ENCODE data around the gene NPTXR. TPM values are rescaled to one million over a fixed set of nuclear protein-coding genes. Genes with fewer than 3 reads are reported as not detected.

The NPTXR gene
- total RNA-seq, 1 donor from 2014 or later: 1.7 TPM

GRCh38 chr22:38830845-38831108 lies 13.1 kb downstream of the NPTXR start:
- DNase-seq (ENCODE audit: low spot score): no peak
- intact Hi-C loops (cut with micrococcal nuclease): no loop called here
- Mint-ChIP-seq H3K27me3 (ENCODE audit: low read depth) (no peaks in the 10 kb centered on the region), H3K4me3 (ENCODE audit: low read depth) (no peak overlapping the region), H3K27ac (no peak overlapping the region), H3K9me3 (no peaks in the 10 kb centered on the region), H3K4me1 (ENCODE audit: low read depth) (no peaks in the 10 kb centered on the region), H3K36me3 (ENCODE audit: low read depth) (no peaks in the 10 kb centered on the region)

- H3K4me1 Mint-ChIP-seq (ENCODE audit: low read depth): no peaks in the 10 kb centered on the region
- H3K9me3 Mint-ChIP-seq: no peaks in the 10 kb centered on the region
- H3K27me3 Mint-ChIP-seq (ENCODE audit: low read depth): no peaks in the 10 kb centered on the region
- H3K27ac Mint-ChIP-seq: no peak overlapping the region
- DNase-seq (ENCODE audit: low spot score): no peak
- no peaks in the 10 kb centered on the region for H3K36me3 Mint-ChIP-seq (ENCODE audit: low read depth)
- H3K4me3 Mint-ChIP-seq (ENCODE audit: low read depth): no peak overlapping the region
- intact Hi-C loops (cut with micrococcal nuclease): no loop called here
Observed at GRCh38 chr22:38830026-38830844, 13.6 kb downstream of the NPTXR start.

- Mint-ChIP-seq H3K4me3 (ENCODE audit: low read depth) (no peak overlapping the region), H3K36me3 (ENCODE audit: low read depth) (no peaks in the 10 kb centered on the region), H3K9me3 (no peaks in the 10 kb centered on the region), H3K27ac (no peak overlapping the region), H3K27me3 (ENCODE audit: low read depth) (no peaks in the 10 kb centered on the region), H3K4me1 (ENCODE audit: low read depth) (no peaks in the 10 kb centered on the region)
- intact Hi-C loops (cut with micrococcal nuclease): no loop called here
- DNase-seq (ENCODE audit: low spot score): no peak
Observed at GRCh38 chr22:38829485-38829884, 14.3 kb downstream of the NPTXR start.

GRCh38 chr22:38828616-38829205 lies 15.1 kb downstream of the NPTXR start:
- H3K4me3 Mint-ChIP-seq (ENCODE audit: low read depth): no peak overlapping the region
- no peaks in the 10 kb centered on the region for H3K9me3 Mint-ChIP-seq
- DNase-seq (ENCODE audit: low spot score): no peak
- no peaks in the 10 kb centered on the region for H3K4me1 Mint-ChIP-seq (ENCODE audit: low read depth)
- intact Hi-C loops (cut with micrococcal nuclease): no loop called here
- H3K36me3 Mint-ChIP-seq (ENCODE audit: low read depth): no peaks in the 10 kb centered on the region
- H3K27ac Mint-ChIP-seq: no peak overlapping the region
- no peaks in the 10 kb centered on the region for H3K27me3 Mint-ChIP-seq (ENCODE audit: low read depth)

- Mint-ChIP-seq H3K27me3 (ENCODE audit: low read depth) (no peaks in the 10 kb centered on the region), H3K27ac (no peak overlapping the region), H3K4me3 (ENCODE audit: low read depth) (no peak overlapping the region), H3K9me3 (no peaks in the 10 kb centered on the region), H3K4me1 (ENCODE audit: low read depth) (no peaks in the 10 kb centered on the region), H3K36me3 (ENCODE audit: low read depth) (no peaks in the 10 kb centered on the region)
- DNase-seq (ENCODE audit: low spot score): no peak
- intact Hi-C loops (cut with micrococcal nuclease): no loop called here
Observed at GRCh38 chr22:38828191-38828590, 15.6 kb downstream of the NPTXR start.

GRCh38 chr22:38827510-38827909 lies 16.3 kb downstream of the NPTXR start:
- Mint-ChIP-seq H3K27me3 (ENCODE audit: low read depth) (no peaks in the 10 kb centered on the region), H3K9me3 (no peaks in the 10 kb centered on the region), H3K4me3 (ENCODE audit: low read depth) (no peak overlapping the region), H3K36me3 (ENCODE audit: low read depth) (no peaks in the 10 kb centered on the region), H3K4me1 (ENCODE audit: low read depth) (no peaks in the 10 kb centered on the region), H3K27ac (no peak overlapping the region)
- intact Hi-C loops (cut with micrococcal nuclease): no loop called here
- DNase-seq (ENCODE audit: low spot score): no peak

- Mint-ChIP-seq H3K9me3 (no peaks in the 10 kb centered on the region), H3K4me3 (ENCODE audit: low read depth) (no peak overlapping the region), H3K27me3 (ENCODE audit: low read depth) (no peaks in the 10 kb centered on the region), H3K27ac (no peak overlapping the region), H3K36me3 (ENCODE audit: low read depth) (no peaks in the 10 kb centered on the region), H3K4me1 (ENCODE audit: low read depth) (no peaks in the 10 kb centered on the region)
- DNase-seq (ENCODE audit: low spot score): no peak
- intact Hi-C loops (cut with micrococcal nuclease): no loop called here
Observed at GRCh38 chr22:38826801-38827200, 17.0 kb downstream of the NPTXR start.

- no peak overlapping the region for H3K4me3 Mint-ChIP-seq (ENCODE audit: low read depth)
- H3K36me3 Mint-ChIP-seq (ENCODE audit: low read depth): no peaks in the 10 kb centered on the region
- no peaks in the 10 kb centered on the region for H3K9me3 Mint-ChIP-seq
- H3K27me3 Mint-ChIP-seq (ENCODE audit: low read depth): no peaks in the 10 kb centered on the region
- H3K4me1 Mint-ChIP-seq (ENCODE audit: low read depth): no peaks in the 10 kb centered on the region
- DNase-seq (ENCODE audit: low spot score): no peak
- intact Hi-C loops (cut with micrococcal nuclease): no loop called here
- H3K27ac Mint-ChIP-seq: no peak overlapping the region
Observed at GRCh38 chr22:38826386-38826785, 17.4 kb downstream of the NPTXR start.

GRCh38 chr22:38824585-38824984 lies 19.2 kb downstream of the NPTXR start:
- DNase-seq (ENCODE audit: low spot score): peak; percentile 48
- intact Hi-C loops (cut with micrococcal nuclease): no loop called here
- Mint-ChIP-seq H3K4me3 (ENCODE audit: low read depth) (no peak overlapping the region), H3K27me3 (ENCODE audit: low read depth) (no peaks in the 10 kb centered on the region), H3K4me1 (ENCODE audit: low read depth) (no peaks in the 10 kb centered on the region), H3K27ac (no peak overlapping the region), H3K36me3 (ENCODE audit: low read depth) (no peaks in the 10 kb centered on the region), H3K9me3 (no peaks in the 10 kb centered on the region)

- no peak overlapping the region for H3K27ac Mint-ChIP-seq
- intact Hi-C loops (cut with micrococcal nuclease): no loop called here
- no peak for DNase-seq (ENCODE audit: low spot score)
- no peaks in the 10 kb centered on the region for H3K27me3 Mint-ChIP-seq (ENCODE audit: low read depth)
- H3K4me1 Mint-ChIP-seq (ENCODE audit: low read depth): no peaks in the 10 kb centered on the region
- H3K4me3 Mint-ChIP-seq (ENCODE audit: low read depth): no peak overlapping the region
- no peaks in the 10 kb centered on the region for H3K36me3 Mint-ChIP-seq (ENCODE audit: low read depth)
- H3K9me3 Mint-ChIP-seq: no peaks in the 10 kb centered on the region
Observed at GRCh38 chr22:38823637-38824036, 20.2 kb downstream of the NPTXR start.

GRCh38 chr22:38823076-38823475 lies 20.8 kb downstream of the NPTXR start:
- H3K27me3 Mint-ChIP-seq (ENCODE audit: low read depth): no peaks in the 10 kb centered on the region
- H3K4me1 Mint-ChIP-seq (ENCODE audit: low read depth): no peaks in the 10 kb centered on the region
- H3K4me3 Mint-ChIP-seq (ENCODE audit: low read depth): no peak overlapping the region
- DNase-seq (ENCODE audit: low spot score): no peak
- intact Hi-C loops (cut with micrococcal nuclease): no loop called here
- H3K36me3 Mint-ChIP-seq (ENCODE audit: low read depth): no peaks in the 10 kb centered on the region
- H3K9me3 Mint-ChIP-seq: no peaks in the 10 kb centered on the region
- H3K27ac Mint-ChIP-seq: no peak overlapping the region

GRCh38 chr22:38820020-38820419 lies 23.8 kb downstream of the NPTXR start:
- Mint-ChIP-seq H3K27ac (no peak overlapping the region), H3K27me3 (ENCODE audit: low read depth) (no peaks in the 10 kb centered on the region), H3K36me3 (ENCODE audit: low read depth) (no peaks in the 10 kb centered on the region), H3K9me3 (no peaks in the 10 kb centered on the region), H3K4me1 (ENCODE audit: low read depth) (no peaks in the 10 kb centered on the region), H3K4me3 (ENCODE audit: low read depth) (no peak overlapping the region)
- no peak for DNase-seq (ENCODE audit: low spot score)
- intact Hi-C loops (cut with micrococcal nuclease): no loop called here

GRCh38 chr22:38819387-38819940 lies 24.4 kb downstream of the NPTXR start:
- H3K27ac Mint-ChIP-seq: no peak overlapping the region
- H3K27me3 Mint-ChIP-seq (ENCODE audit: low read depth): no peaks in the 10 kb centered on the region
- intact Hi-C loops (cut with micrococcal nuclease): no loop called here
- H3K4me1 Mint-ChIP-seq (ENCODE audit: low read depth): no peaks in the 10 kb centered on the region
- DNase-seq (ENCODE audit: low spot score): no peak
- no peak overlapping the region for H3K4me3 Mint-ChIP-seq (ENCODE audit: low read depth)
- H3K36me3 Mint-ChIP-seq (ENCODE audit: low read depth): no peaks in the 10 kb centered on the region
- H3K9me3 Mint-ChIP-seq: no peaks in the 10 kb centered on the region

Measured in activated T-helper 2 cell treated with anti-CD3 and anti-CD28 coated beads, Interferon-gamma antibody, Interleukin-2, Interleukin-4, amounts not matched to agents 10 μg/mL and 5 μg/mL and 100 μg/mL, durations not matched to agents 14 hours and 24 hours and 36 hours (primary cell).